MM.1S (cell line): Measurements from ENCODE around the gene LIPN.

Source experiments
- DNase-seq: peaks from one replicate; pipeline ENCODE4 v3.0.0-alpha.2; 2015
- H2AFZ ChIP-seq: fragments of 300-600 bp; sonication (generic); 2 replicates; pipeline ENCODE4 v1.6.0; 2016; ENCODE audit warnings: antibody characterized with exemption, low read length
- H3F3A ChIP-seq: fragments of 300-600 bp; sonication (generic); 2 replicates; pipeline ENCODE4 v1.6.1; 2016; ENCODE audit warnings: mild to moderate bottlenecking, antibody characterized with exemption, low read length, moderate library complexity, mixed read lengths; ENCODE audit not compliant: insufficient read depth
- H3K27ac ChIP-seq: fragments of 300-600 bp; sonication (generic); 2 replicates; pipeline ENCODE4 v1.5.1; 2016; ENCODE audit warnings: mild to moderate bottlenecking, low read length
- H3K27me3 ChIP-seq: fragments of 300-600 bp; sonication (generic); replicated peaks from 2 replicates; pipeline ENCODE4 v1.6.0; 2016; ENCODE audit warnings: low read length; ENCODE audit not compliant: insufficient read depth
- H3K36me3 ChIP-seq: fragments of 300-600 bp; sonication (generic); replicated peaks from 2 replicates; pipeline ENCODE4 v1.6.1; 2016; ENCODE audit warnings: mild to moderate bottlenecking, low read length, mixed read lengths; ENCODE audit not compliant: insufficient read depth
- H3K4me1 ChIP-seq: fragments of 300-600 bp; sonication (generic); 2 replicates; pipeline ENCODE4 v1.6.1; 2016; ENCODE audit warnings: low read length, mixed read lengths
- H3K4me2 ChIP-seq: fragments of 300-600 bp; sonication (generic); 2 replicates; pipeline ENCODE4 v1.6.0; 2016; ENCODE audit warnings: low read depth, low read length
- H3K4me3 ChIP-seq: fragments of 300-600 bp; sonication (generic); 2 replicates; pipeline ENCODE4 v1.5.1; 2016; ENCODE audit warnings: low read length, mixed read lengths
- H3K79me2 ChIP-seq: fragments of 300-600 bp; sonication (generic); 2 replicates; pipeline ENCODE4 v1.6.1; 2016; ENCODE audit warnings: mixed run types, low read length, mixed read lengths
- H3K9ac ChIP-seq: fragments of 300-600 bp; sonication (generic); 2 replicates; pipeline ENCODE4 v1.6.1; 2016; ENCODE audit warnings: low read length, mixed read lengths
- H3K9me2 ChIP-seq: fragments of 300-600 bp; sonication (generic); replicated peaks from 2 replicates; pipeline ENCODE4 v1.6.1; 2016; ENCODE audit warnings: mild to moderate bottlenecking, low read length, mixed read lengths; ENCODE audit not compliant: insufficient read depth
- H3K9me3 ChIP-seq: fragments of 300-600 bp; sonication (generic); replicated peaks from 2 replicates; pipeline ENCODE4 v1.6.1; 2016; ENCODE audit warnings: mild to moderate bottlenecking, low read length, mixed read lengths; ENCODE audit not compliant: insufficient read depth
- H4K20me1 ChIP-seq: fragments of 300-600 bp; sonication (generic); 2 replicates; pipeline ENCODE4 v1.6.1; 2016; ENCODE audit warnings: mild to moderate bottlenecking, low read length, moderate library complexity, mixed read lengths; ENCODE audit not compliant: insufficient read depth
- CTCF ChIP-seq: fragments of 300-600 bp; sonication (generic); IDR thresholded peaks from 2 replicates; pipeline ENCODE4 v1.5.1; 2016; ENCODE audit warnings: antibody characterized with exemption, low read length, mixed read lengths
- EZH2 ChIP-seq: fragments of 300-600 bp; sonication (generic); optimal IDR thresholded peaks from 2 replicates; pipeline ENCODE3; 2017; ENCODE audit warnings: low read depth, mild to moderate bottlenecking, antibody characterized with exemption, low read length, mixed read lengths
- EZH2phosphoT487 ChIP-seq: fragments of 300-600 bp; sonication (generic); IDR thresholded peaks from 2 replicates; pipeline ENCODE4 v1.6.1; 2018; ENCODE audit warnings: antibody characterized with exemption, low read length

LIPN gene

DNA sequence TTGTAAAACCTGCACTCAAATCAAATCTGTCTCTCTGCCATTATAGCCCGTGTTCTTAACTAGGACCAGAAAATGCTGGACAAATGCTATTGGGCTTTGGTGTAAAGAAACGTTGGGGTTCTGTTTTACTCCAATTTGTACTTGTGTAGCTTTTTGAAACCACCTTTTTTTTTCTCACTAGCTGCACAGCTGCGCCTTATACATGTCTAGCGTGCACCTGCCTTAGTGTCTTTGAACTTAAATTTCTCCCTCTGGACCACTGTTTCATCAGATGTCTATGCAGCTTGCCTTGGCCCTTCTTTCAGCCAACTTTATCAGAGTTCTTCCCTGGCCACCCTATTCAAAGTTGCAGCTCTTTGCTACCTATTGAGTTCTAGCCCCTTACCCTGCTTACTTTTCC lies 49.8 kb downstream of the LIPN start:
- H3K4me1 ChIP-seq = no peaks in the 10 kb centered on the region

GRCh38 chr10:88810196-88810961 lies 50.6 kb downstream of the LIPN start:
- Histone ChIP-seq H3K4me1 (no peaks in the 10 kb centered on the region), H3K9me2 (no peaks in the 10 kb centered on the region), H3K9ac (no peak overlapping the region), H3K9me3 (no peaks in the 10 kb centered on the region), H3K36me3 (no peaks in the 10 kb centered on the region), H3K27me3 (no peaks in the 10 kb centered on the region), H3K4me3 (no peak overlapping the region), H4K20me1 (no peaks in the 10 kb centered on the region), H3K79me2 (no peaks in the 10 kb centered on the region), H3K27ac (no peak overlapping the region), H2AFZ (no peak overlapping the region), H3F3A (no peaks in the 10 kb centered on the region), H3K4me2 (no peak overlapping the region)
- TF ChIP-seq EZH2 = no peak
- peak; percentile 84 for TF ChIP-seq CTCF
- TF ChIP-seq EZH2phosphoT487 = no peak
- DNase-seq = peak; percentile 65

More for the DNA sequence above, 49.8 kb downstream of the LIPN start:
- Histone ChIP-seq H3K79me2 (no peaks in the 10 kb centered on the region), H3K36me3 (no peaks in the 10 kb centered on the region), H3K9ac (no peak overlapping the region), H3K27me3 (no peaks in the 10 kb centered on the region), H3K9me2 (no peaks in the 10 kb centered on the region), H3K27ac (no peak overlapping the region), H3K9me3 (no peaks in the 10 kb centered on the region), H3F3A (no peaks in the 10 kb centered on the region), H2AFZ (no peak overlapping the region), H4K20me1 (no peaks in the 10 kb centered on the region), H3K4me2 (no peak overlapping the region), H3K4me3 (no peak overlapping the region)
- no peak for TF ChIP-seq EZH2phosphoT487
- no peak for TF ChIP-seq EZH2
- TF ChIP-seq CTCF = no peak
- DNase-seq = no peak

DNA sequence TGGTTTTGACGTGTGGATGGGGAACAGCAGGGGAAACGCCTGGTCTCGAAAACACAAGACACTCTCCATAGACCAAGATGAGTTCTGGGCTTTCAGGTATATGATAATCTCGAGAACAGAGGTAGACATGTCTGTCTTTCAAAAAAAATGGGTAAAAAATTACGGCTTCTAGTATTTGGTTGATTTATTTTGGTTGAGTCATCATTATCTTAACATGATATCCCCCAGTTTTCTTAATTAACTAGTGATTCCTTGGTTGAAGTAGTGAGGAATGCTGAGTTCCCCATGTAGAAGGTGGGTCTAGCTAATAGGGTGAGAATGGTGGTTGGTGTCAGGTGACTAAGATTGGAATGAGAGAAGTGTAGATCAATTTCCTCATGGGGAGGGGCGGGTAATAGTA lies 53.4 kb downstream of the LIPN start:
- H3K4me1 ChIP-seq = no peaks in the 10 kb centered on the region
- no peak for TF ChIP-seq EZH2phosphoT487
- no peak for TF ChIP-seq CTCF
- TF ChIP-seq EZH2 = no peak

More for the DNA sequence above, 53.4 kb downstream of the LIPN start:
- H3K9me3 ChIP-seq = no peaks in the 10 kb centered on the region
- H4K20me1 ChIP-seq = no peaks in the 10 kb centered on the region
- no peak overlapping the region for H3K27ac ChIP-seq
- H3K36me3 ChIP-seq = no peaks in the 10 kb centered on the region
- no peaks in the 10 kb centered on the region for H3K79me2 ChIP-seq
- no peaks in the 10 kb centered on the region for H3K27me3 ChIP-seq
- no peaks in the 10 kb centered on the region for H3F3A ChIP-seq
- H3K9me2 ChIP-seq = no peaks in the 10 kb centered on the region
- no peak for DNase-seq
- no peak overlapping the region for H3K4me2 ChIP-seq
- no peak overlapping the region for H2AFZ ChIP-seq
- H3K9ac ChIP-seq = no peak overlapping the region
- H3K4me3 ChIP-seq = no peak overlapping the region
